ENCODE data around the gene PHACTR1.

DNA sequence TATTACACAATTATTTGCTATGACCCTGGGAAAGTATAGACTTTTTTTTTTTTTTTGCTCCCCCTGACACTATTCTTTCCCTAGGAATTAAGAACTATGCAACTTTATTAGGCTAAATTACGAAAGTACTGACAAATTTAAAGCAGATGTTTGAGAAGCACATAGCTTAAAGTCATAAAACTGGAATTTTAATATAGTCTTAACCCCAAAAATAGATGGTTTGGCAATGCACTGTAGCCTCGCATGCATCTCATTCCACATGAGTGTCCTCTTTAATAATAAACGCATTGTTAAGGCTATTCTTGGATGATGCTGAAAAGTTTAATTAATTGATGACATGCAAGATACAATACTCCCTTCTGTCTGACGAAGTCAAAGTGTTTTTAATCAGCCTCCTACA is 562.4 kb downstream of the PHACTR1 start:
- TF ChIP-seq POLR2A (IDR thresholded peaks at IDR 0.05; ENCODE audit: low read length) (no peak), GATA1 (IDR thresholded peaks at IDR 0.05; ENCODE audit: low read depth, low read length) (no peak)
